DMS153 treated with DMSO at 0.1 percent for 48 hours (cell line): Measurements from ENCODE around the gene WDR7.

Source experiments
- DNase-seq: peaks from one replicate; lab custom pipeline; 2025; ENCODE audit not compliant: unreplicated experiment; lab: John Stamatoyannopoulos, UW

The WDR7 gene

DNA sequence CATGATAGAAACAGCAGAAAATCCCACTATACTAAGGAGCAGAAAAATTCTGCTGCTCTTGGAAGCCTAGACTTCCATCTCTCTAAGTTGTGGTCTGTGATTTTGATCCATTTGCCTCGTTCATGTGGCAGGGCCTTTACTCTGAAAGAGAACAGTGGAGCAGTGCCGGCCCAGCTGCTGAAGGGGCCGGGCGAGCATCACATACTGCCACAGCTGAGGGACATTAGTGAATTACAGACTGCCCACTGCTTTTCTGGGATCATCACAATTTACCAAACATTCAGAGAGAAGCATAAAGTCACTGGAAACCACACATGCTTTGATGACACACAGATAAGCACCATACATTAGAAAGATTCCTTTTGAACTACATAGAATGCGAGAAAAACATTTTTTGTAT lies 278.7 kb downstream of the WDR7 start:
- no peak for DNase-seq

DNA sequence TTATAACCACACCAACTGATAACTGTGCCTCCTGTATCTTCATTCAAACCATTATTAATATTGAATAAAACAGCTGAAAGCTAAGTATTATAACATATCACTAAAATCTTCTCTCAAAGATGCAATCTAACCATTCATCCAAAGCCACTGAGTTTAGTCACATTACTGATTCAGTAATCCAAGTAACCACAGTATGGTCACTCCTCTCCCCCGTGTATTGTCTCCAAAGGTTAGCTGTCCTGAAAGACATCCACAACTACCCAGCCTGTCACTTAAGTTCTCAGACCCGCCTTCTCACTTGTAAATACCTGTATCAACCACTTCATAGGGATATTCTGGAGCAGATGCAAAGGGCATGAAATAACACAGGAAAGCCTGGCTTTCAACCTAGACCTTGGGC lies 282.3 kb downstream of the WDR7 start:
- no peak for DNase-seq

GRCh38 chr18:56934131-56934530 lies 283.0 kb downstream of the WDR7 start:
- DNase-seq = no peak

DNA sequence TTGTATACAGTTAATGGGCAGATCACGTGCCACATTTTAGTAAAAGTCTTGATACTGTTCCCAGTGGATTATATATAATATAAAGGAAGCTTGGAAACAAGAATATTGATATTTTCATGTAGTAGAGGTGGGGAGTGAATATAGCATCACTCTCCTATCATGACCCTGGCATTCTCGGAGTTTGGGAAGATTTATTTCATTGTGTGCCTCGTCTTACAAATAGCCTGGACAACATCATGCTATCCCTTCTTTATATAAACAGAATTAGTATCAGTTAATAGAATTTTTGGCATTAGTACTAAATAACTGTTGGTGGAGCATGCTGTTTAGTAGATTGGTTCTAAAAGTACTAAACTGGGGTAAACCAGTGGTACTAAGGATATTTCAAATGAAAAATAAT lies 283.7 kb downstream of the WDR7 start:
- no peak for DNase-seq

DNA sequence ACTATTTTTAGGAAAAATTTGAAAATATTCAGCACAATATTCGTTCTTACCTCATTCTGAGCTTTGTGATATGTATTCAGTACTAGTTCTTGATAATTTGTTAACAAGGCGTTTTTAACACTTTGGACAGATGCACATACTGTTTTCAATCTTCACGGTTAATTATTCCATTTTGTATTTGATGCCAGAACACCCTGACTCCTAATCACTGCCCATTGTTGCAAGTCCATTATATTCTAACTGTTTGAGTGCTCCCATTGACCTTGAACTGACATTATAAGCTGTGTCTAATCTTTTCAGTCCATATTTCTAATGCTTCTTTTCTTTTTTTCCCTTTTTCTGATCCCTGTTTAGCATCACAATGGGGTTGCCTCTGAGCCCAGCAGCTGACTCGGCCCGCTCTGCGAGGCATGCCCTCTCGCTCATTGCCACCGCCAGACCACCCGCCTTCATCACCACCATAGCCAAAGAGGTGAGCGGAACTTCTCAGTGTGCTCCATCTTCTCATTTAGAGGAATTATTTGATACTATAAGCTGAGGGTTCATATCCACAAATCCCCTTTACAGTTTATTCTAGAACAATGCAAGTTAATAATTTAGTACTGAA lies 284.4 kb downstream of the WDR7 start:
- no peak for DNase-seq

GRCh38 chr18:56936457-56936856 lies 285.3 kb downstream of the WDR7 start:
- no peak for DNase-seq

- no peak for DNase-seq
Observed at GRCh38 chr18:56937874-56938430, 286.8 kb downstream of the WDR7 start.

DNA sequence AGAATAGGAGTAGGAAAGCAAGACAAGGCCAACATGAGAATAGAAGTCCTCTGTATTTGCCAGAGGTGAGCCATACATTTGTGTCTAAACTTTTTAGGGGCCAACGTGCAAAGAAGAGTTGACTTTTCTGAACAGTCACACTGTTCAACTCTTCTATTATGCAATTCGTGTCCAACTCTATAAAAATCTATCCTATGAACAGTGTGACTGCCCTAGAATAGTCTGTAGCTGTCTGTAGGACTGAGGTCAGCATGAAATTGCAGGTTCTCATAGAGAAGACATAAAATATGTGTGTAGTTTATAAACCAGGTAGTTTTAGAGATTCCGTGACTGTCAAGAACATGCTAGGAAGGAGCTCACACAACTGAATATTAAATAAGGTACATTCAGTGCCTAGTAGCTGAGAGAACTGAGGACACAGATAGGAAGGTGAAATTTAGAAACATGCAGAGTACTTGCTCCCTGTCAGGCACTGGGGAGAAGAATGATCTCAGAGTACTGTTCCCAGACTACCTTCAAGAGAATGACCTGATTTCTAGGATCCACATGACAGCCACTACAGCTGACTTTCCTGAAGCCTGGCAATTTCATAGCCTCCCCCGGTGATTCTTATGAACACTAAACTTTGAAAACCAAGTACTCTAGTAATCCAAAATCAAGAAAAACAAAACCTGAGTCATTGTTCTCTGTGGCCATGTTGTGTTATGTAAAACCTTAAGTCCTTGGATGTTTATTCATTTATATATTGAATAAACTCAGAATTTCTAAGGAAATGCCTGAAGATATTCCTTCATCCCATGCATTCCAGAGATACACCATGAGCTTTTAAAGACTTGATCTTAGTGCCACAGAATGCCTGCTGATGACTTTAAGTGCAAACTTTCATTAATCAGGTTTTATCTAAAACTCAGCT lies 294.3 kb downstream of the WDR7 start:
- no peak for DNase-seq

GRCh38 chr18:56947236-56947635 lies 296.1 kb downstream of the WDR7 start:
- no peak for DNase-seq

DNA sequence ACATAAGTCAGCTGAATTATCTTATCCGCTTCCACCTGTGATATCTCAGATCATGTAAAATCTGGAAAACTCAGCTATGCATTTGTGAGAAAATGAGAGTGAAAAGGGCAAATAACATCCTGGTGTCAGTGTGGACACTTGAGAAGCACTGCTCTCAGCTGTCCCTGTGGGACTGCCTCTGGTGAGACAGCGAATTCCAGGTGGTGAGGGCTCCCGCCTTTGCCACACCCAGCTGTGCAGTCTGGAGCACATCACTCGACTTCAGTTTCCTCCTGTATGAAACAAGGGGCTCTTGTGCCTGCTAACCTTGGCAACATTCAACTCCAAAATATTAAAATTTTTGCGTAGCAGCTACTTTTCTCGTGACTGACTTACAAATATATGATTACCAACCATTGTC lies 300.9 kb downstream of the WDR7 start:
- DNase-seq = peak; percentile 11

DNA sequence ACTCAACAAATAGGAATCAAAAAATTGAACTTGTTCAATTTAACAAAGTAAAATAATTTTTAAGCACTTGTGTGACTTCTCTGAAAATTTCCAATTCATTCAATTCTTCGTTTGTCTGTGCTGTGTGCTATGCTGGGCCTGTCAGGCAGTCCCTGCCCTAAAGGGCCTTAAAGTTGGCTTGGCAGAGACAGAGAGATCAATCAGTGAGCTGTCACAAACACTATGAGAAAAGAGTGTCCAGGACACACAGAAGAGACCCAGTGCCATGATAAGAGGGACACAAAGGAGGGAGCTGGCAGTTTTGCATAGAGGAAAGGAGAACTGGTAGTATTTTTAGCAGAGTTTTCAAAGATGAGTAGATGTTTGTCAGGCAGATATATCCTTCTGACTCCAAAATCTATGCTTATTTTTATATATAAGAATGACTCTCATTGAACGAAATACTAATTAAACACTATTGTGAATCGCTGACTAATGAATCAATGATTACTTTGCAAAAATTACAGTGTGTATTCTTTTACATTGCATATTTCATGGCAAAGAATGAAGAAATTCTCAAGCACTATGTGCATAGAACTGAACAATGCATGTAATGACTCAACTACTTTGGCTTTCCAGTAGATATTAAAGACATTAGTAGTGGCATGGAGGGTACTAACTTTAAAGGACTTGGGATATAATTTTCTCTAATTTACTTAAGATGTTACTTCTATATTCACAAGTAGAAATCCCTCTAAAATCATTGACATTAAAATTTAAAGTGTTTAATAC lies 302.5 kb downstream of the WDR7 start:
- no peak for DNase-seq

GRCh38 chr18:56955490-56955889 lies 304.3 kb downstream of the WDR7 start:
- no peak for DNase-seq

DNA sequence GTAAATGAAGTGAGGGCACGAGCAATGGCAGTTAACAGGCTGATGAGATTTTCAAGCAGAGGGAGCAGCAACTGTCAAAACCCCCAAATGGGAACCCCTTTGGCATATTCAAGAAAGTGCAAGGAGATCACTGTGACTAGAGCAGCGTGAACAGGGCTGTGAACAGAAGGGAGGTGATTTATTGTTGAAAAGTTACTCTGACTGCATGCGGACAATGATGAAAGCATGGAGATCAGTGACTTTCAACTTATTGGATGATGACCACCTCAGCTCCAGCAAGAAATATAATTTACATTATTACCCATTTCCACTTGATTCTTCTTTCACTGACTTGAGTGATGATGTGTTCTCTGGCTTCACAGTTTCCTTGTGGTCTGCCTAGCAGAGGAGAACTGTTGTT lies 308.0 kb downstream of the WDR7 start:
- no peak for DNase-seq

GRCh38 chr18:56962322-56962721 lies 311.2 kb downstream of the WDR7 start:
- DNase-seq = peak; percentile 83

- no peak for DNase-seq
Observed at GRCh38 chr18:56967035-56967434, 315.9 kb downstream of the WDR7 start.

DNA sequence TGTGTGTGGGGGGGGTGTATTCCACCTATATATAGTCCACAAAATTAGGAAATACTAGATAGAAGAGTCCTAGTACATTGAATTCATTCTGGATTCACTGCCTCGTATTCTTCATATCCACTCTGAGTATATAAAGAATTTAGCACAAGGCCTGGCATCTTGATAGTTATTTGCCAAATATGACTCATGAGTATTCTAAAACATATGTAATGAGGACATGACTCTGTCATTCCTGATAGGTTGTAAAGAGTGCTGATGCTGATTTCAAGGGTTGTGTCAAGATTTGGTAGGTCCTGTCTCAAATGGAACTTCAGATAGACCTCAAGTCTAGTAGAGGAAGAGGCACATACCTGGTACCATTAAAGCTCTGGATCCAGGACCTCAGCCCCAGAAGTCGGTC lies 322.3 kb downstream of the WDR7 start:
- no peak for DNase-seq

GRCh38 chr18:56974141-56974540 lies 323.0 kb downstream of the WDR7 start:
- no peak for DNase-seq

DNA sequence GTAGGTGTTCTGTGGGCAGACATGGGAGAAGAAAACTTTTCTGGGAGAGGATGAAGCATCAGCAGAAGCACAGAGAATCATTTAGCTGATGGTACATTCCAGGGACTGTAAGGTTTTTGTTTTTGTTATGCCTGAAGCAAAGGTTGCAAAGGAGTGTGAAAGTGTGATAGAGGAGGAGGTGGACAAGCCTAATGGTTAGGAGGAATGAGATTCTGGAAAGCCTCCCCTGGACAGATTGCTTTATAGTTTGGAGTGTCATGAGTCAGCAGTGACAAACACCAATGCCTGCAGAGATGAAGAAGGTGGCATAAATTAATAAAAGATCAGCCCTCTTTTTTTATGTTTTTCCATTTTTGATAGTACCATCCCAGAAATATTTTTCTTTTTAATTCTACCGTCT lies 324.1 kb downstream of the WDR7 start:
- no peak for DNase-seq

DNA sequence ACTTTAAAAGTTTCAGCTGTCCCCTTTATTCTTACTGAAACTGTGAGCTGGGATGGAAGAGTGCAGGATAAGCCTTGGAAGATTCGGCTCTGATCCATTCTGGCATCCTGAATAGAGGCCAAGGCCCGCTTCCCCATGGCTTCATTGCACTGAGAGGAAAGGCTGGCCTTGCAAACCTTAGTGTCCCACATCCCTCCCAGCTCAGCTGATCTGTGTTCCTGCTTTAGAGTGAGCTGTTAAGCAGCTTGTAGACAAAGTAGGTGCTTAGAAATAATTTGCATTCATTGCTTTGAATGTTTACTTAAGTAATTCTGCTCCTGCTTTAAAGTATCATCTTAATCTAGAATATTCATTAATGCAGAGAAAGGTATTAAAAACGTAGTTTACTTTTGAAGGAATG lies 326.1 kb downstream of the WDR7 start:
- DNase-seq = no peak

GRCh38 chr18:56977771-56978170 lies 326.6 kb downstream of the WDR7 start:
- DNase-seq = no peak

GRCh38 chr18:56980151-56980550 lies 329.0 kb downstream of the WDR7 start:
- DNase-seq = no peak

GRCh38 chr18:56982766-56983165 lies 331.6 kb downstream of the WDR7 start:
- DNase-seq = no peak
